HCT116 (cell line): ENCODE measurements around the gene CCDC121. TPM values are rescaled to one million over a fixed set of nuclear protein-coding genes. Genes with fewer than 3 reads are reported as not detected.

Experiments
- ATAC-seq: fragments of 200-7000 bp; cut with Tn5 transposase; 2 replicates; pipeline ENCODE4 v1.9.1; 2020; ENCODE audit warnings: mild to moderate bottlenecking, moderate library complexity
- BruUV-seq: library from RNA; stranded (reverse); fragments of 400-500 nt; replicated peaks from 2 replicates; lab custom pipeline; 2021; lab: Mats Ljungman, UMichigan
- CTCF ChIA-PET: fragments of 300-600 bp; sonication (Branson Sonifier 250); formaldehyde crosslinking; loops from one replicate; lab custom pipeline; 2021; ENCODE audit warnings: antibody characterized with exemption; lab: Charles Lee
- POLR2A ChIA-PET: fragments of 300-600, 350-600 bp; sonication (Branson Sonifier 250); formaldehyde crosslinking; loops from one replicate; lab custom pipeline; 2021; ENCODE audit warnings: antibody characterized with exemption; lab: Charles Lee
- RAD21 ChIA-PET, 2 experiments: fragments of 300-600 bp; sonication (Branson Sonifier 250); formaldehyde crosslinking; loops; one replicate each; lab custom pipeline; 2023; ENCODE audit warnings: low total read pairs in 2 of 2; ENCODE audit not compliant: uncharacterized antibody in 2 of 2, unreplicated experiment in 2 of 2, low non-redundant PET in 1 of 2; lab: Charles Lee
- DNase-seq: peaks from one replicate; pipeline ENCODE4 v3.0.0-alpha.2; 2010; ENCODE audit warnings: low read depth, low spot score
- H2AFZ ChIP-seq: fragments of 200-600 bp; shearing (Covaris generic), sonication (generic); 2 replicates; pipeline ENCODE4 v1.6.1; 2017; ENCODE audit warnings: low read depth, mixed run types, mixed read lengths, antibody characterized with exemption, low read length; ENCODE audit not compliant: poor library complexity, severe bottlenecking
- H3K27ac ChIP-seq: 2 replicates; pipeline ENCODE4 v1.5.1; 2012; ENCODE audit warnings: low read depth, low read length
- H3K27me3 ChIP-seq: fragments of 200-600 bp; sonication (generic); 2 replicates; pipeline ENCODE4 v1.6.1; 2016; ENCODE audit warnings: mixed run types, low read length, mixed read lengths; ENCODE audit not compliant: insufficient read depth
- H3K36me3 ChIP-seq, 2 experiments: fragments of 200-500 bp in 1 of 2; fragments of 200-600 bp in 1 of 2; sonication (Bioruptor generic) in 1 of 2; sonication (generic) in 1 of 2; 2 replicates each; pipeline versions ENCODE4 v1.5.1 to v1.6.1; 2014 to 2016; ENCODE audit warnings: low read length in 2 of 2, inconsistent platforms in 1 of 2, mixed read lengths in 1 of 2, mixed run types in 1 of 2; ENCODE audit not compliant: insufficient read depth in 2 of 2, control insufficient read depth in 1 of 2
- H3K4me1 ChIP-seq, 2 experiments: fragments of 200-600 bp in 1 of 2; sonication (generic) in 1 of 2; 2 replicates each; pipeline versions ENCODE4 v1.5.1 to v1.6.1; 2012 to 2017; ENCODE audit warnings: low read length in 2 of 2, inconsistent platforms in 1 of 2, mild to moderate bottlenecking in 1 of 2, mixed read lengths in 1 of 2, mixed run types in 1 of 2, moderate library complexity in 1 of 2; ENCODE audit not compliant: insufficient read depth in 2 of 2, control insufficient read depth in 1 of 2
- H3K4me2 ChIP-seq: fragments of 200-600 bp; sonication (generic); 2 replicates; pipeline ENCODE4 v1.6.1; 2017; ENCODE audit warnings: mixed run types, low read length, mixed read lengths
- H3K4me3 ChIP-seq, 2 experiments: fragments of 200-600 bp in 1 of 2; sonication (generic) in 1 of 2; replicated peaks in 1 of 2; 2 replicates each; pipeline ENCODE4 v1.5.1; 2011 to 2016; ENCODE audit warnings: low read length in 2 of 2, control low read depth in 1 of 2, low read depth in 1 of 2, mild to moderate bottlenecking in 1 of 2, mixed read lengths in 1 of 2, mixed run types in 1 of 2
- H3K79me2 ChIP-seq: fragments of 200-600 bp; sonication (generic); 2 replicates; pipeline ENCODE4 v1.6.1; 2017; ENCODE audit warnings: mild to moderate bottlenecking, mixed run types, low read length, moderate library complexity, mixed read lengths; ENCODE audit not compliant: insufficient read depth
- H3K9ac ChIP-seq: fragments of 200-600 bp; sonication (generic); 2 replicates; pipeline ENCODE4 v1.6.1; 2016; ENCODE audit warnings: low read length, mixed read lengths
- H3K9me2 ChIP-seq: fragments of 200-600 bp; sonication (generic), shearing (Covaris generic); 2 replicates; pipeline ENCODE4 v1.6.1; 2017; ENCODE audit warnings: mixed run types, mild to moderate bottlenecking, moderate library complexity; ENCODE audit not compliant: insufficient read depth
- H3K9me3 ChIP-seq, 2 experiments: fragments of 200-500 bp in 1 of 2; fragments of 200-600 bp in 1 of 2; sonication (Bioruptor generic) in 1 of 2; sonication (generic) in 1 of 2; 2 replicates each; pipeline ENCODE4 v1.6.1; 2014 to 2017; ENCODE audit warnings: low read length in 2 of 2, mixed read lengths in 2 of 2, inconsistent platforms in 1 of 2, low read depth in 1 of 2, mild to moderate bottlenecking in 1 of 2, mixed run types in 1 of 2, moderate library complexity in 1 of 2; ENCODE audit not compliant: control insufficient read depth in 1 of 2, insufficient read depth in 1 of 2
- H4K20me1 ChIP-seq: fragments of 200-600 bp; sonication (generic), shearing (Covaris generic); 2 replicates; pipeline ENCODE4 v1.6.1; 2017; ENCODE audit warnings: mixed run types, mild to moderate bottlenecking, moderate library complexity; ENCODE audit not compliant: insufficient read depth
- CBX3 ChIP-seq: IDR thresholded peaks from 2 replicates; pipeline ENCODE4 v1.6.1; 2012; ENCODE audit warnings: low read depth
- CEBPB ChIP-seq: IDR thresholded peaks from 2 replicates; pipeline ENCODE4 v1.6.1; 2012; ENCODE audit warnings: low read depth
- EGR1 ChIP-seq: IDR thresholded peaks from 2 replicates; pipeline ENCODE4 v1.6.1; 2012; ENCODE audit warnings: low read depth
- ELF1 ChIP-seq: IDR thresholded peaks from 2 replicates; pipeline ENCODE4 v1.6.1; 2012; ENCODE audit warnings: low read depth, borderline replicate concordance
- EZH2 ChIP-seq: fragments of 200-600 bp; sonication (generic); IDR thresholded peaks from 2 replicates; pipeline ENCODE4 v1.6.1; 2017; ENCODE audit warnings: antibody characterized with exemption, mixed run types
- FOSL1 ChIP-seq: IDR thresholded peaks from 2 replicates; pipeline ENCODE4 v1.6.1; 2012; ENCODE audit warnings: low read depth
- POLR2A ChIP-seq: IDR thresholded peaks from 2 replicates; pipeline ENCODE4 v1.7.0; 2011; ENCODE audit warnings: borderline replicate concordance; ENCODE audit not compliant: insufficient read depth, insufficient read length; ENCODE audit errors: extremely low read depth
- SIN3A ChIP-seq: IDR thresholded peaks from 2 replicates; pipeline ENCODE4 v1.6.1; 2012; ENCODE audit warnings: low read depth
- SP1 ChIP-seq: IDR thresholded peaks from 2 replicates; pipeline ENCODE4 v1.6.1; 2012; ENCODE audit warnings: low read depth
- SRF ChIP-seq: IDR thresholded peaks from 2 replicates; pipeline ENCODE4 v1.6.1; 2012; ENCODE audit warnings: low read depth
- TCF7L2 ChIP-seq: IDR thresholded peaks from 2 replicates; pipeline ENCODE4 v1.7.0; 2011; ENCODE audit warnings: borderline replicate concordance, inconsistent platforms; ENCODE audit not compliant: insufficient read depth, insufficient read length; ENCODE audit errors: extremely low read depth
- YY1 ChIP-seq: IDR thresholded peaks from 2 replicates; pipeline ENCODE4 v1.6.1; 2011; ENCODE audit warnings: low read length, low read depth, moderate library complexity, mild to moderate bottlenecking; ENCODE audit not compliant: insufficient replicate concordance; ENCODE audit errors: extremely low read depth
- ZFX ChIP-seq: fragments of 450-650 bp; IDR thresholded peaks from 2 replicates; pipeline ENCODE4 v1.6.1; 2017
- ZNF274 ChIP-seq: fragments of 200-500 bp; sonication (Bioruptor generic); IDR thresholded peaks from 2 replicates; pipeline ENCODE4 v1.6.1; 2014; ENCODE audit warnings: mild to moderate bottlenecking, low read depth, low read length, inconsistent platforms
- intact Hi-C: fragments of 100-400 bp; cut with micrococcal nuclease; formaldehyde crosslinking; loops from 2 replicates; pipeline ENCODE4 v1.10.0; 2022
- total RNA-seq: library from RNA; stranded (reverse); gene quantifications from one replicate; pipeline ENCODE4 v1.2.1, GENCODE V29; 2021; ENCODE audit not compliant: unreplicated experiment
- TF ChIP-seq, protein P1 (sequence below): IDR thresholded peaks from 2 replicates; pipeline ENCODE4 v1.6.1; 2012

Gene CCDC121
- total RNA-seq, 1 experiment from 2014 or later, result 2.1 TPM

- Histone ChIP-seq H3K4me3 (no peak overlapping the region), H3K4me1 (no peaks in the 10 kb centered on the region), H3K9ac (no peak overlapping the region), H3K4me2 (no peak overlapping the region), H3K36me3 (peaks cover 31 to 35% of the 10 kb centered on the region in 2 experiments; a peak in 3 of 4 replicates), H3K9me3 (no peaks in the 10 kb centered on the region), H3K9me2 (no peaks in the 10 kb centered on the region), H2AFZ (no peak overlapping the region), H4K20me1 (no peaks in the 10 kb centered on the region; the same call in 1 of the 2 replicates), H3K27me3 (no peaks in the 10 kb centered on the region), H3K27ac (no peak overlapping the region), H3K79me2 (no peaks in the 10 kb centered on the region; the same call in 1 of the 2 replicates)
- ChIA-PET RAD21 (no interaction called here), CTCF (interaction anchor here (1.3 kb wide), 1 partner anchor 12 kb away, joined by 7 read pairs; no protein-coding TSS in a partner anchor), POLR2A (interaction anchor here (0.6 kb wide), 1 partner anchor 13 kb away, joined by 3 read pairs; no protein-coding TSS in a partner anchor)
- ATAC-seq (no peak), DNase-seq (no peak)
- no peak for TF ChIP-seq ELF1
- TF ChIP-seq SP1, result no peak
- TF ChIP-seq SRF, result no peak
- no peak for TF ChIP-seq CBX3
- TF ChIP-seq, protein P1, sequence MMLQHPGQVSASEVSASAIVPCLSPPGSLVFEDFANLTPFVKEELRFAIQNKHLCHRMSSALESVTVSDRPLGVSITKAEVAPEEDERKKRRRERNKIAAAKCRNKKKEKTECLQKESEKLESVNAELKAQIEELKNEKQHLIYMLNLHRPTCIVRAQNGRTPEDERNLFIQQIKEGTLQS, result no peak
- TF ChIP-seq ZNF274, result no peak
- no peak for TF ChIP-seq SIN3A
- TF ChIP-seq POLR2A, result no peak
- TF ChIP-seq TCF7L2, result no peak
- no peak for TF ChIP-seq EGR1
- no peak for TF ChIP-seq ZFX
- no peak for TF ChIP-seq EZH2
- no peak for TF ChIP-seq CEBPB
- TF ChIP-seq FOSL1, result no peak
- TF ChIP-seq YY1, result no peak
- intact Hi-C loops, result no loop called here
- no TSS peak for BruUV-seq
Observed at GRCh38 chr2:27671235-27671634, 42.4 kb upstream of the CCDC121 start.
